Astrocyte of the hippocampus (primary cell): ENCODE results near the gene EFEMP1.
A peak's percentile ranks its signal among the peaks of the same experiment; 100 is the strongest.

Experiments used
- DNase-seq: peaks from one replicate; pipeline ENCODE4 v3.0.0; 2011; ENCODE audit warnings: low read depth, low spot score

The EFEMP1 gene, protein sequence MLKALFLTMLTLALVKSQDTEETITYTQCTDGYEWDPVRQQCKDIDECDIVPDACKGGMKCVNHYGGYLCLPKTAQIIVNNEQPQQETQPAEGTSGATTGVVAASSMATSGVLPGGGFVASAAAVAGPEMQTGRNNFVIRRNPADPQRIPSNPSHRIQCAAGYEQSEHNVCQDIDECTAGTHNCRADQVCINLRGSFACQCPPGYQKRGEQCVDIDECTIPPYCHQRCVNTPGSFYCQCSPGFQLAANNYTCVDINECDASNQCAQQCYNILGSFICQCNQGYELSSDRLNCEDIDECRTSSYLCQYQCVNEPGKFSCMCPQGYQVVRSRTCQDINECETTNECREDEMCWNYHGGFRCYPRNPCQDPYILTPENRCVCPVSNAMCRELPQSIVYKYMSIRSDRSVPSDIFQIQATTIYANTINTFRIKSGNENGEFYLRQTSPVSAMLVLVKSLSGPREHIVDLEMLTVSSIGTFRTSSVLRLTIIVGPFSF

DNA sequence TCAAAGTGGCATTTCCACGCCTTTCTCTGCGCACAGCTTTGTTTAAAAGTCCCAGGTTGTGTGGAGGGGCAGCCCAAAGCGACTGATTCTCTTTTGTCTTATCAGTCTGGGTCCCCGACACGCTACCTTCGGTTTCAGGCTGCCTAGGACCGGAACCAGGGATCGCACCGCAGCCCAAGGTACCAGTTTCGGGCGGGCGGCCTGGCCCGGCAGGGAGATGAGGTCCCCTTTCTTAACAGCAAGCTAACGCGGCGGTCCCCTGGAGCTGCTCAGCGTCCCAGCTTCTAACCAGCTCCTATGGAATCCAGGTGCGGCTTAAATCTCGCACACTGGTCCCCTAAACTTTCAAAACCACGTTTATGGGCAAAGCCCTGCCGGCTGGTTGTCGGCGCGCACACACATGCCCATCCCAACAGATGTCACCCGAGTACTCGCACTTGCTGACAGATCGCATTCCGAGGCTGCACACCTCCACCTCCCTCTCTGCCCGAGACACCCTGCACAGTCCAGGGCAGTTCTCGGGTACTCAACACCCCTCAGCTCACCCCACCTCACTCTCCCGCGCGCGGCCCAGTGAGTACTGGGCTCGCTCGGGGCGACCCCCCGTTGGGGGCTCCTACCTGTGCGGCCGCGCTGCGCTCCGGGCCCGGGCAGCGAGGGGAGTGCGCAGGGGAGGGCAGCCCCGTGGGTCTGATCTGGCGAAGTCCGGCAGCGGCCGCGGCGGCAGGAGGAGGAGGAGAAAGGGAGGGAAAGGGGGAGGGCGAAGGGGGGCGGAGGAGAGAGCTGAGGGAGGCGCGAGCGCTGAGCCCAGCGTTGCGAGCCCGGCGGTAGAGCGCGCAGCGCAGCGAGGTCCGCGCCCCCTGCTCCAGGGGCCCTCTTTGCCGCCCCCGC is at the start of gene EFEMP1:
EFEMP1 (minus strand) TSS at position 692 of the 891 bp plus-strand sequence. CDS start 1,342 bp downstream, outside the sequence.
- peak; percentile 91 for DNase-seq

DNA sequence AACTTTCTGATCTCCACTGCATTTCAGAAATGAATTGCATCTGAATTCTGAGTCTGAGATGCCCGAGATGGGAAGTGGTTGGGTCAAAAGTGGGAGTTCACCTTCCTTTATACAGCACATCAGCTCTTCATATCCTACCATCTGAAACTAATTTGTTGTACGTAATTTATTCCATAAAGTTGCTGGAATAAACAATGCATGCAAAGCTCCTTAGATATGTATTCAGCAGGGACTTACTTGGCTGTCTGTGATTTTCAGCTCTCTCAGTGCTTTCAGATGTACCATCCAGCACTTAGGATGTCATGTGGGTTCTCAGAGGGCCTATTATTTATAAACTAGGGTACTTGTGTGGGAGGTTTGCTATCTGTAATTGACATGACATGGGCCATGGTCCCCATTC is 46.9 kb upstream of the EFEMP1 start:
- no peak for DNase-seq

DNA sequence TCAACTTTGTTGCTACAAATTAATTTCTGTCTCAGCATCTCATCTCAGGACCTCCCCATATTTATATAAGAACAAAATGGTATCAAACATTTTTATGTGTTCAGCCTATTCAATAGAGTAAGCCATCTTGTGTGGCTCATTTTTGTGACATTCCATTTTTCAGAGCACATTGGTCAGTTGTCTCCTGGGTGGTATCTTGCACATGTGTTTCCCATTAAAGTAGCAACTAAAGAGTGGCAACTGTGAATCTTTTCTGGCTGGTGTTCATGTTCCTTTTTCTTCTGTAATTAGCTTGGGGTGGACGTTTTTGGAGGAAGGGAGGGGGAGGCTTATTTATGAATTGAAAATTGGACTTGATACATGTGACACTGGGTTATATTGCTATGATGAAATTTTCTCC is 45.4 kb upstream of the EFEMP1 start:
- DNase-seq = no peak

DNA sequence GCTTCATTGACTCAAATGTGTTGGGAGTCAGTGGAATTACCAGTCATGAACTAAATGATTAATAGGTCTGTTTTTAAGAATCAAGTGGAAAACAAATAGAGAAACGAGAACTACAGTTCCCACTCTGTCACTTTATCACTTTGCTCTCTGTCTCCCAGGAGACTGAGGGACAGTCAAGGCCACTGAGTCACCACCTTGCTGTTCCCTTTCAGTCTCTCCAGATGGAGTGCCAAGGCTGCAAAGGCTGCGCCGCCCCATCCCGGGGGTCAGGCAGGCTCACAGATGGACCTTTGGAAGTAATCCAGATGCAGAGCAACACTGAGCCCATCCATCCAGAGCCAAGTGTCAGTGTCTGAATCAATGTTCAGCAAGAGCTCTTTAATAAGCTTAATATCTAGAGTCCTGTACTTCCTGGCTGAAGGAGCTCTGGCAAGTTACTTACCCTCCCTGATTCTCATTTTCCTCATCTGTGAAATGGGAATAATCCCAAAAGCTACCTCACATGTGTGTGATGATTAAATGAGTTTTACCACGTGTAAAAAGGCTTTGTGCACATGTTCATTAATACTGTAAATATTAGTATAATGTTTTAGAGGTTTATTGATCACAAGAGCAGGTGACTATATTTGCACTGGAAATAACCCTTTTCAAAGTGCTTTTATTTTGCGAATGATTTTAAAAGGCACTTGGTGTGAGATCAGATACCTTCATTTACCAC is 43.0 kb upstream of the EFEMP1 start:
- DNase-seq = peak; percentile 29

DNA sequence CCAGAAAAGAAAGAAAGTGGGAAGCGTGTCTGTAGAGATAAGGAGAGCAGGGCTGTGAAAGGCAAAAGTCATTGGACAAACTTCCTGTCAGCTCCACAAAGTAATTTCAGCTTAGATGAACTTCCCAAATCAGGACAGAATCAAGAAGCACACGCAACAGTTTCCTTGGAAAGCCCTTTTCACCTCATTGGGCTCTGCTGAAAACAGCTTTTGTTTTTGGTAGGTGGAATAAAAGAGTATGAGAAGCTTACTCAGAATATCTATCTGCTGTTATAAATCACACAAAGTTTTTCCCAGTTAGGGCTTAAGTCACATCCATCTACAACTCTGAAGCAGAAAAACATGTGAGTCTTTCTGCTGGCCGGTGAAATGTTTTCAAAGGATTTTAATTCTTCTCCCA is 42.4 kb upstream of the EFEMP1 start:
- DNase-seq = no peak

DNA sequence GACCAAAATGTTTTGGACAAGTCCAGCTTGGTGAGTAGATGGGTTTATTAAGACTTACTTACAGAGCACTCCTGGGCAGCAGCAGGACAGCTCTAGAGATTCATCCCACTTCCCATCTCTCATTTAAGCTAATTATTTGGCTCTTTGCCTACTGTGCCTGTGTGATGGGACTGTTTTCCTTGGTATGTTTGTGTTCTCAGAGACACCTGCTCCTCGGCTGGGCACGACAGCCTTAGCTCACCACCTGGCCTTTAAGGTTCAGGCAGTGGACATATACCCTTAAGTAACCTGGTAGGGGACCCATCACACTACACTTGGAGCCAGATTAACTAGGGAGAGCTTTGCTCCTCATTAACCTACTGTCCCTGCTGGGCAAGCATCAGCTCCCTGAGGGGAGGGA is 41.7 kb upstream of the EFEMP1 start:
- no peak for DNase-seq

DNA sequence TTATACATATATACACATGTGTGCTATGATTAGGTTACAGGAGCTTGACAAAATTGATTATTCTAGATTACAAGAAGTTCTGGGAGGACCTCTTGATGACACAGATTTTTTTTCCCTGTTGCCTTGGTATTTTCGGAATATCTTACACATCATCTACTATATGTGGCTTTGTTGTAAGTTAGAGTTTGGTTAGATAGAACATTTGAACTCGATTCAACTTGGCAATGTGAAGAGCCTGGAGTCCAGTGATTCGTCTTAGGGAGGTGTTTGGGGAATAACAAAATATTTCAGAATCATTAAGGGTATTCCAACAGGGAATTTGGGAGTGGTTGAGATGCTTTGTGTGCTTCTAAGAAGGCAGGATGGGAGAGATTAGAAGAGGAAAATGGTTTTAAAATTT is 39.3 kb upstream of the EFEMP1 start:
- no peak for DNase-seq

DNA sequence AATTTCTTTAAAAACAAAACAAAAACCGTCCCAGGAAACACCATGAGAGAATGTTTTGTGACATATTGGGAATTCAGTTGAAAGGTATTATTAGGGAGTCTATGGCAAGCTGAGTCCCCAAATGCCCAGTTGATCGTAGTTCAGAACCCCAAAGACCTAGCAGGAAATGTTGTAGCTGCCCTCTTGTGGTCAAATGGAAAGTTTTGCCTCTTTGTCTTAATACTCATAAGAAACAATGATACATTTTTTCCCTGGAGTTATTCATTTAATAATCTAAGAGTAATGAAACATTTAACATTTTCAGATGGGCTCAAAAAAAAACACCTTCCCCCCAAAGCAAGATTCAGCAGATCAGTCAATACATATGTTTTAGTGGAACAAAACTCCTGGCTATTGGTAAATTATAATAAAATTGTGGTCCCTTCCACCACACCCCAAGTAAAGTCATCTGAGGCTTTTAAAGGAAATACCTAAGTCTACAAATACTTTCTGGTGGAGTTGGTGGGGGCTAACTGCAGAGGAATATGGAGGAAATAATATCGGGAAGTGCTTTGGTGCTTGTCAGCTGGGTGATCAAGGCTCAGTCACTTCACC is 37.8 kb upstream of the EFEMP1 start:
- DNase-seq = peak; percentile 67

DNA sequence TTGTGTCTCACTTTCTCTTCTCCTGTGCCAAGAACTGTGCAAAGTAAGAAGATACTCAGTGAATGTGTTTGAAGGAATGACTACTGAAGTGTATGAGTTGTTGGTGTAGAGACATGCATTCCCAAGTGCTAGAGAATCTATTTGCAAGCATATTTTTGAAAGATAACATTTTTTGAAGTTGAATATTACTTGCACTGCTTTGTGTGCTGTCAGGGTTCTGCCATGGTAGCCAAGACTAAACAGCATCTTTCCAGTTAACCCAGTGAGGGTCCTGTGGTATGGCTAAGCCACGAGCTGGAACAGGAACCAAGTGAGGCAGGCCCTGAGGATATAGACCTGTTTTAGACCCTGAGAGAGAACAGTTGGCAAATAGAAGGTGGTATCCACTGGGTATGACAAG is 35.2 kb upstream of the EFEMP1 start:
- no peak for DNase-seq

DNA sequence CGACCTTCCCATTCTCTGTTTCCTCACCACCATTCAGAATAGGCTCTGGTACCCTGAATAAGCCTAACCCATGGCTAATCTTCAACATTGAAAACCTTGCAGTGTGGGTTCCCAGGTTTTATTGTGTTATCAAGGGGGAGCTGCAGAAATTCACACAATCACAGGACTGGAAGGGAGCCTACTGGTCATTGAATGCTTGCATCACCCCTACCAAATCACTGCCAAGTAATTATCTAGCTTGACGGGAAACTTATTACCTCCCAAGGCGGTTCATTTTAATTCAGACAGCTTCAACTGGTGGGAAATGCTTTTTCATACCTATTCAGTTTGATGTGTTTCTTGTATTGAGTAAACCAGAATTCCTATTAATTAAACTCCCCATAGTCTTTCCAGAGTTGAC is 33.6 kb upstream of the EFEMP1 start:
- DNase-seq = peak; percentile 44

DNA sequence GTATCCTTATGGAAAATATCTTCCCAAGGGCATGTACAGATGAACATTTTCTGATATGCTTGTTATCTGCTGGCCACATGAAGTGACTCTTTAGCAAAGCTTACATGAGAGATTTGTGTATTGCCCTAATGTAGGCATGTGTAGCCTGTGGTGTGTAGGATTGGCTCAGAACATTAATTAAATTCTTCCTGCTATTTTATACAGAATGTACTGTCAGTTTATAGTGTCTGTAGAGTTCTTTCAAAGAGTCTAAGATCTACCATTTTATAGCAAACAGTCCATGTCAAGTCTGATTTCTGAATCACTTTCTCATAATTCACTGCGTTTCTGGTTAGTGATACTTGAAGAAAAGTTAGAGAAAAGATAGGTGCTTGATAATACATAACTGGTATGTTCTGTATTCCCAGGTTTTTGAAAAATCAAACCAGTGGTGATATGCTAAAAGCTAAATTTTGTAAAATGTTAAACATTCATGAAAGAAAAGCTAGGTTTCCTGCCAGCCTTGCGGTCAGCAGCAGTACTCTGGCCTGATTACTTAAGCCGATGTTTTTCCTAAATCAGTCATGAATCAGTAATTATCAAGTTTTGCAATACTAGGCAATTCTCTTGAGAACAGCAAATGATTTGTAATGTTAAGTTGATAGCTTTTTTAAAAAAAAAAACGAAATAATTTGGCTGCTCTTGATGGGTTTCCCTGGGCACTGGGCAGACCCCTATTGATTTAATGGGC is 30.9 kb upstream of the EFEMP1 start:
- peak; percentile 54 for DNase-seq

DNA sequence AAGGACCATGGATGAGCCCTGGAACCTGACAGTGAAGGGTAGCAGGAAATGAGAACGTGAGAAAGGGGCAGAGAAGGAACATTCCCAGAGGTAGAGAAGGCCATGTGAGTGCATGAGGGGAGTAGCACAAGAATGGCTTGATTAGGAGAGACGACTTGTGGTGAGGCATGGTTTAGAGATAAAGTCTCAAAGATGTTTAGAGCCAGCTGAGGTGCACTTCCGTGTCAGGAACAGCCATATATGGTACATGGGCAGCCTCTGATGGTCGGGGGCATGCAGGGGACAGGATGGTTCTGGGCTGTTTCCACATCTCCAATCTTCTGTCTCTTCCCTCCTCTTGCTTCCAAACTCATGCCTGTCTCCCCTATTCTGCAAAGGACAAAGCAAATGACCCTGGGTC is 28.8 kb upstream of the EFEMP1 start:
- no peak for DNase-seq

DNA sequence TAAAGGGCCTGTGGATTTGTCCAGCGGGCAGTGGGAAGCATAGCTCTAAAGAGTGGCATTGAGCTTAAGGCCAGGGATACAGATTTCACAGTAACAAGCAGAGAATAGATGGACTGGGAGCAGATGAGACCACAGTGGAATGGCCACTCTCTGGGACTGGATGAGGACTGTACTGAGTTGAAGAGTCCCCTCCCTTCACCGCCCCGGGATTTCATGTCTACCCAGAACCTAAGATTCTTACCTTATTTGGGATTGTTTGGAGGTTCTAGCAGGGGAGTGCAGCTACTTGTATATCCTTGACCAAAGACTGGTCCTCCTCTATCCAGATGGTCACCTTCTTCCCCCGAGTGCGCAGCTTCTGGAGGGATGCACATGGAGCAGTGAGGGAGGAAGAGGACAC is 28.0 kb upstream of the EFEMP1 start:
- DNase-seq = no peak

DNA sequence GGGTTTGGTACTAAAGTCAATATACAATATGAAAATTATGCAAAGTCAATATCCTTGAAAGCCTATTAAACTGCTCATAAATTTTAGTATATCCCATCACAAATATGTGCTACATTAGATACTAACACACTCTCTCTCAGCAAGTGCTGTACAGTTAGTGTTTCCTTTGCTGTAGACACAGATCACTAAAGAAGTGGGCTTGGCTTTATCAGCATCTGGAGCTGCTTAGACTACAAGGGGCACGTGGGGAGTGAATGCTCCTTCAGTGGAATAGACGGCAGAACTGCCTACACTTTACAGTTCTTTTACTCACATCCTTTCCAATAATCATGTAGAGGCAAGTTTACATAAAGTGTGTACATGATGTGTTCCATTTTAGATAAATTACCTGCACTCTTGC is 26.0 kb upstream of the EFEMP1 start:
- no peak for DNase-seq

DNA sequence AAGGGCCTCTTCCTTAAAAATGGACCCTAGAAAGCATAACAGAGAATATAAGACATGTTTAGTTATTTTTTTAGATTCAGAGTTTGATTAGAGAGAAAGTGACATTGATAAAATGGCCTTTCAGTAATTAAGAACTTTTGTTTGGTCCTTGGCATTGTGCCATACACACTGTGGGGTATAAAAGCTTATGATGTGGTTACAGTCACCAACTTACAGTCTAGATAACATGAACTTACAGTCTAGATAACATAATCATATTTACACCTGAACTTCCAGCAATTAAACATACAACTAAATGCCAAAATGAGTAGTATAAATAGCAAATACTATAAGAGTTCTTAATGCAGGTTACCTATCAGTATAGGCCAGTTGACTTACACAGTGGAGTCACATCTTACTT is 25.6 kb upstream of the EFEMP1 start:
- DNase-seq = no peak

DNA sequence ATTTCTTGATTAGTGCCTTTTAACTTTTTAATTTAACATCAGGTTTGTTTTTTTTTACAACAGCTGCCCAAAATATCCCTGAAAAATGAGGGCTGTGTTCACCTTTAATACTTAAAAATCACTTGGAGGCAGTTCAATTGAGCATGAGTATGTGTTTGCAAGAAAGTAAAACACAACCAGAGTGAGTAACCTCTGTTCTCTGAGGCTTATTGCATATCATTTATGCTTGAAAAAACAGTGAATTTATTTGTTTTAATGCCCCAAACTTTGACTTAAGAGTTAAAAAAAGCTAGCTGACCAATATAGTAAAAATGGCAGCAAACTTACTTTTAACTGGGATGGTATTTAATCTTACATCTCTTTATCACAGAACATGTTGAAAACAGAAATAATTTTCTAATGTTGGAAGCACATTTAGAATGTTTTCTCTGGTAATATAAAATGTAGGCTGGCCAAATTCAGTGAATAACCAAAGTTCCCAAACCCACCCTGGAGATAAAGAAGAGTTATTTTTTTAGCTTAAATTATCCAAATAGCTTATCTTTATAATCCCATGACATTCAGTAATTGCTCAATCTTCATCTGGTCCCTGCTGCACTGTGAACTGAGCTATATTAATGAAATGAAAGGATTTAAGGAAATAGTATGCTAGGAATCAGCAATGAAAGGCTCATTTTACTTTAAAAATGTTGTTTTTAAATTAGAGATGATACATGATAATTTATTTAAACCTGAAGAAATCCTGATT is 24.8 kb upstream of the EFEMP1 start:
- DNase-seq = peak; percentile 38

DNA sequence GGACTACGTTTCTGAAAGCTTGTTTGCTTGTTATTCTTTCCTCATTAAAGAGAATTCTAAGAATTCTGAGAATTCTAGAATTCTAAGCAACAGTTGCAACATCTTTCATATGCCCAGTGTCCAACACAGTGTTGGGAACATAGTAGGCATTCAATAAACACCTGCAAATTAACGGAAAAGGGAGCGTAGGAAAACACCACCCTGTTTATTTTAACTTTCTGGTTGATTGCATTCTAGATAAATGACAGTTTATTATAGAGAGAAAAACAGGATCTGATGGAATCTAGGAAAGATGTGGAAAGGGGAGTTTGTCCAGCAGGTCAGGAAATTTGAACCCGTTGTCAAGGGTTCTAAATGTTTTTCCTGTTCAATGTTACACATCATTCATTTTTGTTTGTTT is 24.2 kb upstream of the EFEMP1 start:
- DNase-seq = no peak

DNA sequence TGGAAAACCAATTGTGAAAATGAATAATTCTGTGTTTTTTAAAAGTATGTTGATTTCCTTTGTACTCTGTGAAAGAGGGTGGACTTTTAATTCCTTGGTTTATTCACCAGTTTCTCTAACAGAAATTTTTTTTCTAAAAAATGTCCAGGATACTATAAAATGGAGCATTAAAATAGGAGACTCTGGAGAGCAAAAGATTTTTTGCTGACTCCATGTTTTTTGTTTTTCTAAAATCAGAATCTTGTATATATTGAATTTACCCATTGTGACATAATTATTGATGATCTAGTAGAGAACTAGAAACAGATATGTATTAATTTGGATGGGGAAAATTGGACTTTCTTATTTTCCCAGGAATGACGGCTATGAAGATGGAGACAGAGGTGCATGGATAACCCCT is 23.2 kb upstream of the EFEMP1 start:
- no peak for DNase-seq

DNA sequence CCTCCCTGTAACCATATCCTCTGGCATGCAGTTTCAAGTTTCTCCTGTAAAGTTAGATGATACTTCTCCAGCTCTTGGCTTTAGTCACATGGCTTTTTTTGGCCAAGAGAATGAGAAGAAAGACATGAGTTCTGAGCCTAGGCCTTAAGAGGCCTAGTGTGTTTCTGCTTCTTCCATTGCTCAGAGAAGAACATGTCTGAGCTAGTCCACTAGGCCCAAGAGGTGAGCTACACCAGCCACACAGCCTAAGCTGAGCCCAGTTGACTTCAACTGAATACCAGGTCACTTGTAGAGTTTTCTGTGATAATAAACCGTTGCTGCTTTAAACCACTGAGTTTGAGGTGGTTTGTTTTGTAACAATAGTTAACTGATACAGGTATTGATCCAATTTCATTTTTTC is 19.9 kb upstream of the EFEMP1 start:
- no peak for DNase-seq

DNA sequence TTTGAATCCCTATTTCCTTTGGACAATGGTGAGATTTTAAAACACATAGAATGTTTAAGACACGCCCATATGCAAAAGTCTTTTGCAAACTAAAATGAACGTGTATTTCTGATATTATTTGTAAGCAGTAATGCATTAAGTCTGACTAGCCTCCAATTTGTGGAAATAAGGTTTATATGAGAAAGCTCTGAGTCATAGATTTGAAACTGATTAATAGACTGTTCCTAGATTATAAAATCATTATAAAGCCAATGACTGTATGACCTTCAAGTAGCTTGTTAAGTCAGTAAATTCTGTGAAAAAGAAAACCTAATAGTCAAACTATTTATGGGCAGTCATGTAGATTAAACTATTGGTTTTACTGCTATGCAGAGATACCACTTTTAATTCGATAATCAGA is 12.8 kb upstream of the EFEMP1 start:
- no peak for DNase-seq
